Upper lobe of left lung (tissue), 6 donors: ENCODE data around the gene C3orf49. TPM values are rescaled to one million over a fixed set of nuclear protein-coding genes. Genes with fewer than 3 reads are reported as not detected.

Experiments
- ATAC-seq, 2 donors: fragments of 200-7000 bp; cut with Tn5 transposase; one replicate each; pipeline ENCODE4 v1.9.1; 2022; ENCODE audit warnings: mild to moderate bottlenecking in 2 of 2, moderate library complexity in 2 of 2; ENCODE audit not compliant: low FRiP score in 2 of 2
- DNase-seq, 2 donors: peaks; one replicate each; pipeline ENCODE4 v3.0.0-alpha.2; 2019 to 2020
- H3K27ac ChIP-seq, 4 donors: fragments of 200-600 bp; sonication (generic); one replicate each; pipeline ENCODE4 v1.5.1; 2016 to 2019
- H3K27me3 ChIP-seq, 4 donors: fragments of 200-600 bp; sonication (generic); one replicate each; pipeline ENCODE4 v1.5.1; 2017 to 2019
- H3K36me3 ChIP-seq, 4 donors: fragments of 200-600 bp; sonication (generic); one replicate each; pipeline ENCODE4 v1.5.1; 2016 to 2019
- H3K4me1 ChIP-seq, 4 donors: fragments of 200-600 bp; sonication (generic); one replicate each; pipeline ENCODE4 v1.5.1; 2018 to 2019
- H3K4me3 ChIP-seq, 4 donors: fragments of 200-600 bp; sonication (generic); one replicate each; pipeline ENCODE4 v1.5.1; 2017 to 2019; ENCODE audit warnings: mild to moderate bottlenecking in 2 of 4, moderate library complexity in 1 of 4
- H3K9me3 ChIP-seq, 4 donors: fragments of 200-600 bp; sonication (generic); one replicate each; pipeline ENCODE4 v1.5.1; 2018 to 2019
- CTCF ChIP-seq, 6 experiments: fragments of 450-650 bp in 4 of 6; fragments of 200-600 bp in 2 of 6; sonication (generic) in 2 of 6; IDR thresholded peaks; one replicate each; pipeline ENCODE4 v1.5.1; 2016 to 2019; ENCODE audit warnings: antibody characterized with exemption in 6 of 6
- EP300 ChIP-seq, 4 donors: sonication (generic); formaldehyde crosslinking; IDR thresholded peaks; one replicate each; pipeline ENCODE4 v1.5.1; 2017; ENCODE audit warnings: antibody characterized with exemption in 4 of 4, control low read depth in 2 of 4
- POLR2A ChIP-seq, 4 donors: fragments of 450-650 bp; IDR thresholded peaks; one replicate each; pipeline ENCODE4 v1.5.1; 2016 to 2017; ENCODE audit warnings: antibody characterized with exemption in 4 of 4, mild to moderate bottlenecking in 2 of 4
- POLR2AphosphoS5 ChIP-seq, 2 donors: sonication (generic); formaldehyde crosslinking; IDR thresholded peaks; one replicate each; pipeline ENCODE4 v1.5.1; 2017; ENCODE audit warnings: antibody characterized with exemption in 2 of 2
- WGBS, 2 donors: methylation state at CpG; one replicate each; pipeline ENCODE4 v1.1.5; 2017 to 2018; 5-methylcytosine and 5-hydroxymethylcytosine counted together
- total RNA-seq, 6 donors: library from RNA; depleted of rRNA in 4 of 6; stranded (reverse); fragments of >200 nt in 4 of 6; gene quantifications; one replicate each; pipeline versions ENCODE4 v1.1.0 to v1.2.1, GENCODE V29; 2016 to 2021
- donor health status: DM: no; HTN: no; CAD: no; lungs with moderate emphysema.
- donor health status: DM: no; HTN: yes; CAD: no; lungs with severe emphysema.

C3orf49 gene
- total RNA-seq, 6 donors from 2014 or later: not detected

DNA sequence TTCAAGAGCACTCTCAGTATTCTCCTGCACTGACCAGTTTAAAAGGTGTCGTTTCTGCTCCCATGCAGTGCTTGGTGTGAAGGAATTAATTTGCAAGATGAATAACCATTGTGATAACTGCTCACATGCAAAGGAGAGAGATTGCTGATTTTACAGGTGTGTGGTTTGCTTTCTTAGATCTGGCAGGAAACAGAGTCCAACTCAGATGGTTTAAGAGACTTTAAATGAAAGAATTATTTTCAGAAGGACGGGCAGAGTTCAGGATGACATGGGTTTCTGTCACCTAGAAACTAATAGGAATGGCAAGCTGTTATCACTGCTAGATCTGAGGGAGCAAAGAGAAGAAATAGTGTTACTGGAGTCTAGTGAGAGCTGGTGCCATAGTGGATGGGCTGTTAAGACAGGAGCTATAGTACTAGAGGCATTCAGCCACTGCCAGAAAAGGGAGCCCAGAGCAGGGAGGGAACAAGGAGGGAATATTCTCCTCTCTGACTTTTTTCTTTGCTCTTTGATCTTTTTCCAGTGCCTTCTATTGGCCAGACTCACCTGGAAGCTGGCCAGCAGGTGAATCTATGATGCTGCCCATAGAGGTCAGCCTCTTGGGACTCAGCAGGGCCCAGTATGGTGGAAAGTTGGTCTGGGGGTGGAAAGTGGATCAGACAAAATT lies 59.4 kb downstream of the C3orf49 start:
- Histone ChIP-seq H3K9me3 (no peaks in the 10 kb centered on the region), H3K27me3 (no peaks in the 10 kb centered on the region), H3K4me3 (no peak overlapping the region), H3K36me3 (no peaks in the 10 kb centered on the region), H3K4me1 (peaks cover 0 to 20% (median 2%) of the 10 kb centered on the region in 4 donors), H3K27ac (no peak overlapping the region)
- DNase-seq (no peak), ATAC-seq (no peak)
- TF ChIP-seq EP300 (IDR thresholded peaks at IDR 0.05) (no peak), CTCF (IDR thresholded peaks at IDR 0.05) (no peak), POLR2A (IDR thresholded peaks at IDR 0.05) (no peak), POLR2AphosphoS5 (IDR thresholded peaks at IDR 0.05) (no peak)
- WGBS, 2 donors: 70 to 80% methylated on average over 2 of the region's 2 CpGs

- Histone ChIP-seq H3K36me3 (no peaks in the 10 kb centered on the region), H3K4me3 (no peak overlapping the region), H3K27ac (no peak overlapping the region), H3K4me1 (peaks cover 0 to 15% (median 0%) of the 10 kb centered on the region in 4 donors), H3K9me3 (no peaks in the 10 kb centered on the region), H3K27me3 (no peaks in the 10 kb centered on the region)
- TF ChIP-seq CTCF (IDR thresholded peaks at IDR 0.05): no peak
- ATAC-seq (no peak), DNase-seq (no peak)
- 94 to 99% methylated on average over 5 of the region's 5 CpGs for WGBS, 2 donors
Measured at GRCh38 chr3:63880653-63881052, 61.6 kb downstream of the C3orf49 start.

- Histone ChIP-seq H3K27ac (peak overlapping the region in 1 of 4 donors; percentile 4), H3K4me1 (peaks cover 0 to 10% (median 5%) of the 10 kb centered on the region in 4 donors), H3K36me3 (peaks cover 0 to 3% (median 0%) of the 10 kb centered on the region in 4 donors), H3K27me3 (no peaks in the 10 kb centered on the region), H3K4me3 (no peak overlapping the region), H3K9me3 (no peaks in the 10 kb centered on the region)
- WGBS, 2 donors: 55 to 59% methylated on average over 3 of the region's 3 CpGs
- no peak for TF ChIP-seq CTCF (IDR thresholded peaks at IDR 0.05)
- no peak for TF ChIP-seq POLR2AphosphoS5 (IDR thresholded peaks at IDR 0.05)
- no peak for TF ChIP-seq POLR2A (IDR thresholded peaks at IDR 0.05)
- TF ChIP-seq EP300 (IDR thresholded peaks at IDR 0.05): no peak
- DNase-seq: no peak
- ATAC-seq: no peak
Measured at GRCh38 chr3:63886858-63887257, 67.8 kb downstream of the C3orf49 start.

DNA sequence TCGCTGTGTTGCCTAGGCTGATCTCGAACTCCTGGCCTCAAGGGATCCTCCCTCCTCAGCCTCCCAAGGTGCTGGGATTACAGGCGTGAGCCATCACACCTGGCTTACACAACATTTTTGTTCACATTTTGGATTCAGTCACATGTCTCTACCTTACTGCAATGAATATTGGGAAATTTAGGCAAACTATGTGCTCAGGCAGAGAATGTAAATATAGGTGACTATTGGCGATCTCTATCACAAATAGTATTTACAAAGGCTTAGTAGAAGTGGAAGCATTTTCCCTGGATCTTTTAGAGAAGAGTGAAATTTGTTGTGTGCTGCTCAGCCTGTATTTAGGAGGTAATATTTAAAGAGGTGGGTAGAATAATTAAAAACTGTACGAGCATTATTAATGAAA lies 72.4 kb downstream of the C3orf49 start:
- no peak for TF ChIP-seq CTCF (IDR thresholded peaks at IDR 0.05)
- no peak for TF ChIP-seq POLR2AphosphoS5 (IDR thresholded peaks at IDR 0.05)
- no peak for TF ChIP-seq EP300 (IDR thresholded peaks at IDR 0.05)
- TF ChIP-seq POLR2A (IDR thresholded peaks at IDR 0.05): no peak
- Histone ChIP-seq H3K4me1 (peaks cover 0 to 20% (median 11%) of the 10 kb centered on the region in 4 donors), H3K27ac (no peak overlapping the region), H3K4me3 (no peak overlapping the region), H3K36me3 (peaks cover 0 to 3% (median 0%) of the 10 kb centered on the region in 4 donors), H3K27me3 (no peaks in the 10 kb centered on the region), H3K9me3 (no peaks in the 10 kb centered on the region)
- 90 to 93% methylated on average over 5 of the region's 5 CpGs for WGBS, 2 donors
- DNase-seq (no peak), ATAC-seq (no peak)

DNA sequence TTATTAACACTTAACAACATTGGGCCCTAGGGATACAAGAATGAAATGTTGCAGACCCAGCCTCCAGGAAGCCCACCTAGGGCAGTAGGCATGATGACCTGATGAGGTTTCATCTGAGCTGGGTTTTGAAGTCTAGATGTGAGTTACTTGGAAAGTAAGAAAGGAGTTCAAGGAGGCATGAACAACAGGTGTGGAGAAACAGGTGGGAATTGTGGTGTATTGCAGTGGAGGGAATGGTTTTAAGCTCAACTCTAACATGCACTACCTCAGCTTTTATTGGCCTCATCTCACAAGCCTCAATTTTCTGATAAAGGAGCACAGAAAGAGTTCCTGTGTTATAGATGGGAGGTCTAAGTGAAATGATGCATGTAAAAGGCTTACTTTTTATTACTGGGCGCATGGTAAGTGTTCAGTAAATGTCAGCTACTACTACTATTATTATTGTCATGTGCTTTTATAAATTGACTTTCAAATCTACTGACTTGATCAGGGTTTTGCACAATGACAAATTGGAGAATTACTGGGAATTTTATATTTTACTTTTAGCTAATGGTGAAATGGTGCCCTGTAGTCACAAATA lies 73.8 kb downstream of the C3orf49 start:
- Histone ChIP-seq H3K4me3 (no peak overlapping the region), H3K36me3 (peaks cover 0 to 3% (median 0%) of the 10 kb centered on the region in 4 donors), H3K27me3 (no peaks in the 10 kb centered on the region), H3K27ac (no peak overlapping the region), H3K9me3 (no peaks in the 10 kb centered on the region), H3K4me1 (peaks cover 0 to 13% (median 7%) of the 10 kb centered on the region in 4 donors)
- TF ChIP-seq POLR2A (IDR thresholded peaks at IDR 0.05) (no peak), EP300 (IDR thresholded peaks at IDR 0.05) (no peak), POLR2AphosphoS5 (IDR thresholded peaks at IDR 0.05) (no peak), CTCF (IDR thresholded peaks at IDR 0.05) (no peak)
- DNase-seq (no peak), ATAC-seq (no peak)
- WGBS, 2 donors: 100% methylated on average over 1 of the region's 1 CpG
